HG03045 (cell line): ENCODE results near the gene CLEC16A.
"Not testable (repeated sequence)": the region's sequence is repeated elsewhere in the genome, so short reads cannot be mapped to it uniquely, and the experiment has no call there.

Experiments used
- ATAC-seq: cut with Tn5 transposase; IDR thresholded peaks from one replicate; pipeline ENCODE4 v1.9.1; 2021; ENCODE audit warnings: mild to moderate bottlenecking, moderate library complexity; ENCODE audit not compliant: unreplicated experiment

Gene CLEC16A

DNA sequence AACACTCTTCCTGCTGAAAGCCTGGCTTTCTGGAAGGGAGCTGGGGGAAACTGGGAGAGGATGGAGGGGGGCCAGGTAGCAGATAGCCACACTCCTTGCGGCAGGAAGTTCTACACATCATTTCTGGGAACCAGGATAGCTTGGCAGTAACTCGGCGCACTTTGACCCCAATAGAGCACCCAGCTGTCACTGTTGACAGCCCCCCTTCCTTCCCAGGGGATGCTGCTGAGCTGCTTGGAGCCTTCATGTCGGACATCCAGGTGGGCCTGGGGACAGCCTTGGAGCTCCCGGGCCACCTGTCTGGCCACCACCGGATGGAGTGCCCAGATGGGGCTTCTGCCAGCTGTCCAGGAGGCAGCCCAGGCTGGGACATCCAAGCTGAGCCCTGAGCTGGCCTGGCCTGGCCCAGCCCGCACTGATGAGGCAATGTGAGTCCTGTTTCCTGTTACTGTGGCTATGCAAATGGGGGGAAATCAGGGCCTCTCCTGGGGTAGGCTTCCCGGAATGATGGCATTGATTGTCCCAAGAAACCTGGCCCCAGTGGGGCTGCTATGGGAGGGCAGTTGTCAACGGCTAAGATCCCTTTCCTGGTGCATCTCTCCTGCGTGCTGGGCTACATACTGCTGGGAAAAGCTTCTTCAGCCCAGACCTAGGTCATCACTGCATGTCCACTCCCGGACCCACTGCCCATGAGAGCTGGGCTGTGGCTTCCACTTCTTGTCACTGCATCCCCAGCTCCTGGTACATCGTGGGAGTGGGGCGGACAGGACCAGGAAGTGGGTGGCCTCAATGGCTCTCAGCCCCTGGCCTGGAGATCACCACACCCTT, 261.6 kb downstream of the CLEC16A start:
- peak; percentile 31 for ATAC-seq

- ATAC-seq: no peak
Measured at GRCh38 chr16:11207646-11208045, 263.3 kb downstream of the CLEC16A start.

DNA sequence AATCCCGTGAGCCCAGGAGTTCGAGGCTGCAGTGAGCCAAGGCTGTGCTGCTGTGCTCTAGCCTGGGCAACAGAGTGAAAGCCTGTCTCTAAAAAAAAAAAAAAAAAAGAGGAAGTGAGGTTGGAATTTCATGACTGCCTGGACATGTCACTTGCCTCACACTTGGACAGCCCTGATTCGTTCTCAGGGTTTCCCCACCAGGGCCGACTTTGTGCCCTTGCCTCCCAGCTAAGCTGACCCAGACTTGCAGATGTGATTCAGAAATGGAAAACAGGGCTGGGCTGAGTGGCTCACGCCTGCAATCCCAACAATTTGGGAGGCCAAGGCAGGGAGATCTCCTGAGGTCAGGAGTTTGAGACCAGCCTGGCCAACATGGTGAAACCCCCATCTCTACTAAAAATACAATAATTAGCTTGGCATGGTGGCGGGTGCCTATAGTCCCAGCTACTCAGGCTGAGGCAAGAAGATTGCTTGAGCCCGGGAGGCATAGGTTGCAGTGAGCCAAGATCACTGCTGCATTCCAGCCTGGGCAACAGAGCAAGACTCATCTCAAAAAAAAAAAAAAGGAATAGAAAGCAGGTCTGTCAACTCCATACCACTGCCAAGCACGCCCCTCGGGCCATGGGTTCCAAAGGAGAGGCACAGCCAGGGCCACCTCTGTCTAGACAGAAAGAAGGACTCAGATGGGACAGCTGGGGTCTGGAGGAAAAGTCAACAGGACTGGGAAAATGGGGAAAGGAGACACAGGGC, 264.7 kb downstream of the CLEC16A start:
- ATAC-seq: no peak

DNA sequence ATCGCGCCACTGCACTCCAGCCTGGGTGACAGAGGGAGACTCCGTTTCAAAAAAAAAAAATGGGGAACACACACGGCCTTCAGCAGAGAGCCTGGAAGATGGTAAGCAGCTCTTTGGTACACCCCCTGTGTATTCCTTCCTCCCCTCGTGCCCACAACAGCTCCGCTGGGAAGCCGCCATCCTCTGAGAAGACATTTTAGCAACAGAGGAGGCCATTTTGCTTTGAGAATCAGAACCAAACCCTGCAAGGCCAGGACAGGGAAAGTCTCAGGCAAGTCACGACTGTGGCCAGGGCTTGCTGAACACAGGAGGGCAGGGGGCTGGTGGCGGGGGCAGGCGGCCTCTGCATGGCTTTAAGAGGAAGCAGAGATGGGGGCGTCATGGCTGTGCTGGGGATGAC, 265.9 kb downstream of the CLEC16A start:
- ATAC-seq: no peak

GRCh38 chr16:11211061-11211976, 267.0 kb downstream of the CLEC16A start:
- ATAC-seq: no peak

- ATAC-seq: no peak
Measured at GRCh38 chr16:11211977-11212797, 267.8 kb downstream of the CLEC16A start.

DNA sequence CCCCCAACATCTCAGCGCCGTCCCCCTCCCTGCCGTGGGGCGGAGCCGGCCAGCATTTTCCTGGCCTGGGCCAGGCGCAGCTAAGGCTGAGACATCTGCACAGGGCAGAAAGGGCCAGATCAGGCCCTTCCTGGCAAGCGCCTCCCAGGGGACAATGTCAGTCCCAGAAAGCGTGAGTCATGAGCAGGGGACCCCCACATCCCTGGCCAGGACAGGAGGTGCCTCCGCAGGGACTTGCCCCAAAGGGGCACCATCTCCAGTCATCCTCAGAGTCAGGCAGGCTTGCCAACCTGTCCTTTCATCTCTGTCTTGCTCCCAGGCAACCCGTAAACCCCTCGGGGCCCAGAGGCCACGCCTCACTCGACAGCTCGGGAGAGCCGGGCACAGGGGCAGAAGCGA, 268.4 kb downstream of the CLEC16A start:
- ATAC-seq: no peak

DNA sequence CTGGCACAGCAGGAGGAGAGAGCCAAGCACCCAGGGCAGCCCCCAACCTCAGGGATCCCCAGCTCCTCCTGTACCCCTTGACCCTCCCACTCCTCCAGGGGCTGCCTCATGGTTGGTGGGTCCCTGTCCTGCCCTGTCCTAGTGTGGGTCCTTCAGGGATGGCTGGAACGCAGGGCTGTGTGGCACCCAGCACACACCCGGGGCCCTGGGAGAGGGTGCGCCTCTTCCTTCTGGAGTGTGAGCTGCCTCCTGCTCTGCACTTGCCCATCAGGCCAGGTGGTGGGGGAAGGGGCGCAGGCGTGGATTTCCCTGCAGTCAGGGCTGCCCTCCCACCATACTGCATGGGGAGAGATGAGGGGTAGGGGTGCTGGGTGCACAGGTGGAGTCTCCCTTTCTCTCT, 269.0 kb downstream of the CLEC16A start:
- ATAC-seq: no peak

GRCh38 chr16:11213799-11214198, 269.4 kb downstream of the CLEC16A start:
- no peak for ATAC-seq

- ATAC-seq: no peak
Measured at GRCh38 chr16:11215935-11216556, 271.7 kb downstream of the CLEC16A start.

DNA sequence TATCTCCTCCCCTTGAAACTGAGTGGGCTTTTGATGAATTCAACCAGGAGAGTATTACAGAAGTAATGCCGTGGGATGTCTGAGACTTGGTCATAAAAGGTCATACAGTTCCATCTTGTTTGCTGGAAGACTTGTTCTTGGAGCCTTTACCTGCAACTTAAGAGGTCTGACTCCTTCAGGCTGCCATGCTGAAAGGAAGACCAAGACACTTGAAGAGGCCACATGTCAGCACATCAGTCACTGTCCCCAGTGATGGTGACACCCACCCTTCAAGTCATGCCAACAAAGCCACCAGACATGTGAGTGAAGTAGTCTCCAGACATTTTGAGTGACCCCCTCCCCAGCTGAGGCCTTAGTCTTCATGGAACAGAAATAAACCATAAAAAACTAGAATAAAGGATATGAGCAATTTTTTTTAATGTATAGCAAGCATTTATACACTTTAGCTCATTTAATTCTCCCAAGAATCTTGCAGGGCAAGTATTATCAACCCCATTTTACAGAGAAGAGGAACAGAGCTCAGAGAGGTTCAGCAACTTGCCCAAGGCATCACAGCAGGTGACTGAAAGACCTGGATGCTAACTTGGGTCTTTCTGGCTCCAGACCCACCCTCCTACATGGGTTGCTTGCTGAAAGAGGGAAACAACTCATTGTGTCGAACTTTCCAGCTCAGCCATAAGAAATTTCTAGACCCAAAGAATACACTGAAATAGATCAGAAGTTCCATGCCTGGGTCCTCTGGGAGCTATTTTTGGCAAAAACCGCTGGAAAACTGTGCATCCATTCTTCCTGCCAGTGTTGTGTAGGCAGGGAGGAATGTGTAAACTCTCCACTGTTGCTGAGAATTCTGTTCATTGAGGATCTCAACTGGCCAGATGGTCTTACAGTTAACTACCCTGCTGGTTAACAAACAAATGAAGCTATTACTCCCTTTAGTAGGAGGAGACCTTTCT, 273.6 kb downstream of the CLEC16A start:
- ATAC-seq: no peak

- no peak for ATAC-seq
Measured at GRCh38 chr16:11218604-11218962, 274.2 kb downstream of the CLEC16A start.

- ATAC-seq: no peak
Measured at GRCh38 chr16:11219178-11219577, 274.8 kb downstream of the CLEC16A start.

DNA sequence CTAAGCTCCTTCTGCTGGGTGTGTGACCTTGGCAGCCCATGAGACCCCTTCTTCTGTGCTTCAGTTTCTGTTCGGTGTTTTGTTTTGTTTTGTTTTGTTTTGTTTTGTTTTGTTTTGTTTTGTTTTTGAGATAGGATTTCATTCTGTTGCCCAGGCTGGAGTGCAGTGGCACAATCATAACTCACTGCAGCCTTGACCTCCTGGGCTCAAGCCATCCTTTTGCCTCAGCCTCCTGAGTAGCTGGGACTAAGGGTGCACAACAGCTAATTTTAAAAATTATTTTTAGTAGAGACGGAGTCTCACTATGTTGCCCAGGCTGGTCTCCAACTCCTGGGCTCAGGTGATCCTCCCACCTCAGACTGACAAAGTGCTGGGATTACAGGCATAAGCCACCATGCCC, 276.1 kb downstream of the CLEC16A start:
- not testable (repeated sequence) for ATAC-seq

DNA sequence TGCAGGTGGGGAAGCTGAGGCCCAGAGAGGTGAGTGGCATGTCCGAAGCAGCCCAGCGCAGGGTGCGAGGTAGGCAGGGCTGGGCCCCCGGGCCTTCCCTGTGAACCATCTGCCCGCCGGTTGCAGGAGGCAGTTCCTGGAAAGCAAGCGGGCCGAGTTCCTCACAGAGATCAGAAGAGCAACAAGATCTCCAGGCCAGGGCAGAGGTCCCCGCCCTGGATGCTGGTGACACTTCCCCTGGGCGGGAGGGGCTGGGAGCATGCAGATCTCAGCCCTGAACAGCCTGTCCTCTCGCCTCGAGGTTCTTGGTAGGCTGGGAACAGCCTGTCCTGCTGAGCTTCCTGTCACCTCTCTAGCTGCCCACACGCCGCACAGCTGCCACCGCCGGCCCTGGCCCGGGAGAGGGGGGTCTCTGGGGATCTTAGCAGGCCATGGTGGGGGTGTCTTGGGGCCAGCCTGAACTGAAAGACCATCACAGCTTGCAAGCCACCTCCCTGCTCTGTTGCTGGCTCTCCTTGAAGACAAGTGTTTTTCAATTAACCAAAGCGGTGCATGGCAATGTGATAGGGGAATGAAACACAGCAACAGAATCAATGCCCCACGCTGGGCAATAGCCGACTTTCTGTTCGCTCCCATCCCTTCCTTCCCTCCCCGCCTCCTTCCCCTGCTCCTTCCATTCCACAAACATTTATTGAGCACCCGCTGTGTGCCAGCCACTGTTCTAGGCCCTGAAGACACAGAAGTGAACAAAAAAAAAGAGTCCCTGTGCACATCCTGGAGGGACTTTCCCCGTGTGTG, 279.9 kb downstream of the CLEC16A start:
- ATAC-seq: peak; percentile 37

DNA sequence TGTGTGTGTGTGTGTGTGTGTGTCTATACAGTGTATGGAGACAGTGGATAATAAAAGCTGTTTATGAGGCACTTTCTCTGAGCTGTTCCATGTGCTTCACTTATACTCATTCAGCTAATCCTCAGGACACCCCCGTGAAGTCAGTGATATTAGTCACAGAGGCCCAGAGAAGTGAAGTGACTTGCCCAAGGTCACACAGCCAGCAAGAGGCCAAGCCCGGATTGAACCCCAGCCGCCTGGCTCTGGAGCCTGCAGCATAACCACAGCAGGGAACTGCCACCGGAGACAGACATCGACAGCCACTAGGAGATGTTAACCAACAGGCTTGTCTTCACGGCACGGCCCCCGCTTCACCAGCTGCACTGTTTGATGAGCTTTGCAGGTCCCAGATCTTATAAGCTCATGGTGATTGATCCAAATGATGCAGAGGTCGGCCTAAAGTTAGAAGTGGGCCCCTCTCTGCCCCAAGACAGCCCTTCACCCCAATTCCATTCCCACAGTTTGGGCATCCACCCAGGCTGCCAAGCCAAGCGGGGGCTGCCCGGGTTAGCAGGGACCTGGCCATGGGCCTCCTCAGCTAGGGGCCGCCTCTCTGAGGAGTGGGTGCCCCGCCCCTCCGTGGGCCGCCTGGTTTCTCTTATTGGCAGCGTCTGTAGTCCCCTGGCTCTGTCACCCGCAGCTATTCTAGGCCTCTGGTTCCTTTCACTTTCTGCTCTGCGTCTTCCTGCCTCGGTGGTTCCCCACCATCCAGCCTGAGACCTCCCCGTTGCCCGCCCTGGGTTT, 280.7 kb downstream of the CLEC16A start:
- ATAC-seq: peak; percentile 84
